ENCODE measurements around the gene RMRP. TPM values are rescaled to one million over a fixed set of nuclear protein-coding genes. Genes with fewer than 3 reads are reported as not detected.

The RMRP gene
- total RNA-seq, 2 donors from 2014 or later = 1,879 to 13,864 TPM

DNA sequence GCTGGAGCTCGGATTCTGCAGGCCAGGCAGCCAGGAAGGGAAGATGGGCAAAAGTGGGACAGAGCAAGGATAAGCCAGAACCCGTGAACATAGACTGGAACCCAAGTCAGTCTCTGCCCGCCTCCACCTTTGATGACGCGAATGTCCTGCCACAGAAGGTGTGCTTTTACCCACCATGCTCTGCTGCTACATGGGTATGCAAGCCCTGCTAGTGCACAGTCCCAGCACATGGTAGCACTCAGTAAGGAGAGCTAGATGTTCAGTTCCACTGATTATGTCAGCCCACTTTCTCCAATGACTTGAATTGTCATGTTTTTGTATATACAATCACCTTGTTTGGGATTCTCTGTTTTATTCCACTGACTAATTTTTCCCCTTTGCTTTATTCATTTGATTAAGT is 28.2 kb downstream of the RMRP start:
- Histone ChIP-seq H3K27me3 (replicated peaks; ENCODE audit: insufficient read depth) (no peaks in the 10 kb centered on the region), H3K36me3 (no peaks in the 10 kb centered on the region), H3K27ac (no peak overlapping the region), H3K9me3 (no peaks in the 10 kb centered on the region), H3K4me3 (no peak overlapping the region), H3K4me1 (replicated peaks) (no peaks in the 10 kb centered on the region)
- TF ChIP-seq POLR2A (IDR thresholded peaks at IDR 0.05) = no peak
- no peak for TF ChIP-seq POLR2AphosphoS5 (IDR thresholded peaks at IDR 0.05)
- TF ChIP-seq, protein P1, sequence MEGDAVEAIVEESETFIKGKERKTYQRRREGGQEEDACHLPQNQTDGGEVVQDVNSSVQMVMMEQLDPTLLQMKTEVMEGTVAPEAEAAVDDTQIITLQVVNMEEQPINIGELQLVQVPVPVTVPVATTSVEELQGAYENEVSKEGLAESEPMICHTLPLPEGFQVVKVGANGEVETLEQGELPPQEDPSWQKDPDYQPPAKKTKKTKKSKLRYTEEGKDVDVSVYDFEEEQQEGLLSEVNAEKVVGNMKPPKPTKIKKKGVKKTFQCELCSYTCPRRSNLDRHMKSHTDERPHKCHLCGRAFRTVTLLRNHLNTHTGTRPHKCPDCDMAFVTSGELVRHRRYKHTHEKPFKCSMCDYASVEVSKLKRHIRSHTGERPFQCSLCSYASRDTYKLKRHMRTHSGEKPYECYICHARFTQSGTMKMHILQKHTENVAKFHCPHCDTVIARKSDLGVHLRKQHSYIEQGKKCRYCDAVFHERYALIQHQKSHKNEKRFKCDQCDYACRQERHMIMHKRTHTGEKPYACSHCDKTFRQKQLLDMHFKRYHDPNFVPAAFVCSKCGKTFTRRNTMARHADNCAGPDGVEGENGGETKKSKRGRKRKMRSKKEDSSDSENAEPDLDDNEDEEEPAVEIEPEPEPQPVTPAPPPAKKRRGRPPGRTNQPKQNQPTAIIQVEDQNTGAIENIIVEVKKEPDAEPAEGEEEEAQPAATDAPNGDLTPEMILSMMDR (IDR thresholded peaks at IDR 0.05) = no peak
- WGBS = 89% methylated on average over 5 of the region's 5 CpGs
- intact Hi-C loops (cut with DNase I) = no loop called here
- no peak for DNase-seq (ENCODE audit: low spot score)

DNA sequence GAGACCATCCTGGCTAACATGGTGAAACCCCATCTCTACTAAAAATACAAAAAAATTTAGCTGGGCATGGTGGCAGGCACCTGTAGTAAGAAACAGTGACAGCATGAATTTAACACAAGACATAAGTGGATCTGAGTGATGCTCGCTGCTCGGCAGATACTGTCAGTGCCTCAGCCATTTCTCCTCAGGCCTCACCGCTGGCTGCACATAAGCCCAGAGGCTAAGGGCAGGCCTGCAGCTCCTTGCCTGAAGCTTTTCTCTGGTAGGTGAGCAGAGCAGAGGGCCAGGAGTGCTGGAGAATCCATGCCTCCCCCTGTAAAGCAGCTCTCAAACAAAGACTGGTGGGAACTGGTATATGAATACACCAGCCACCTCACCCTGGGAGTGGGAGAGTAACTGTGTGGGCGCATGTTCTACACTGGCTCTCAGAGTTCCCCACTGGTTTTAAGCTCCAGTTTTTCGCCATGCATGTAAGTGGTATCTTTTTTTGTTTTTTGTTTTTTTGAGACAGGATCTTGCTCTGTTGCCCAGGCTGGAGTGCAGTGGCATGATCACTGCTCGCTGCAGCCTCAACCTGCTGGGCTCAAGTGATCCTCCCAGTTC is 29.3 kb downstream of the RMRP start:
- H3K36me3 ChIP-seq = no peaks in the 10 kb centered on the region
- DNase-seq (ENCODE audit: low spot score) = no peak
- WGBS = 92% methylated on average over 6 of the region's 6 CpGs
- intact Hi-C loops (cut with DNase I) = no loop called here
- TF ChIP-seq POLR2AphosphoS5 (IDR thresholded peaks at IDR 0.05) = no peak
- H3K4me1 ChIP-seq (replicated peaks) = no peaks in the 10 kb centered on the region
- no peak overlapping the region for H3K4me3 ChIP-seq
- no peaks in the 10 kb centered on the region for H3K27me3 ChIP-seq (replicated peaks; ENCODE audit: insufficient read depth)
- H3K27ac ChIP-seq = no peak overlapping the region
- H3K9me3 ChIP-seq = no peaks in the 10 kb centered on the region

DNA sequence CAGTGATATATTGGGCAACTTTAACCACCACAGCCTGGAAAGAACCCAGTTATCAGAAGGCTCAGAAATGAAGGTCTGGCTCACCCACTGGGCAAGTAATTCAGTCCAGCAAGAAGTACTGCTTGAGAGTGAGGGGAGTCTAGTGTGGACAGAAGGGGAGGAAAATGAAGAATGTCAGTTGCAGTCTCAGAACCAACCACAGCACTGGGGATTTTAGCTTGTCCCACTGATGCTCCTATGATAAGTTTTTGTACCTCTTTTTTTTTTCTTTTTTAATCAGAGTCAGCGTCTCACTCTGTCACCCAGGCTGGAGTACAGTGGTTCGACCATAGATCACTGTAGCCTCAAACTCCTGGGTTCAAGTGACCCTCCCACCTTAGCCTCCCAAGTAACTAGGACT is 30.2 kb downstream of the RMRP start:
- no peaks in the 10 kb centered on the region for H3K36me3 ChIP-seq
- no peak overlapping the region for H3K4me3 ChIP-seq
- H3K27me3 ChIP-seq (replicated peaks; ENCODE audit: insufficient read depth) = no peaks in the 10 kb centered on the region
- no peak for DNase-seq (ENCODE audit: low spot score)
- no peaks in the 10 kb centered on the region for H3K4me1 ChIP-seq (replicated peaks)
- 88% methylated on average over 2 of the region's 2 CpGs for WGBS
- intact Hi-C loops (cut with DNase I) = no loop called here
- H3K27ac ChIP-seq = no peak overlapping the region
- no peaks in the 10 kb centered on the region for H3K9me3 ChIP-seq
- no peak for TF ChIP-seq POLR2AphosphoS5 (IDR thresholded peaks at IDR 0.05)

DNA sequence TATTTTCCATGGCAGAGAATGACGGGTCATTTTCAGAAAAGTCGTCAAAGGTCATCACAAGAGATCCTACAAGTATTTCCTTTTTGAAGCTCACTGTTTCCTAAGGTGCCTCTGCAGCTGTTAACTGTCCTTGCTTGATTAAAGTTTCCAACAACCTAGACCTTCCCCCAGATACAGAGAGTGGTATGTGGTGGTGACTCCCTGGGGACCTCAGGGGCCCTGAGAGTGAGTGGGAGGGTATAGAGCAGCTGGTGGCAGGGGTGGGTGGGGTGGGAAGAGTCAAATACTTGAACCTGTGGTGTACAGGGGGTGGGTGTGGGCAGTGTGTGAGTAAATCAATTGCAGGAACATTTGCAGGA is 38.0 kb downstream of the RMRP start:
- Histone ChIP-seq H3K27ac (no peak overlapping the region), H3K4me3 (no peak overlapping the region), H3K4me1 (replicated peaks) (no peaks in the 10 kb centered on the region), H3K36me3 (no peaks in the 10 kb centered on the region), H3K9me3 (no peaks in the 10 kb centered on the region), H3K27me3 (replicated peaks; ENCODE audit: insufficient read depth) (no peaks in the 10 kb centered on the region)
- no peak for TF ChIP-seq POLR2AphosphoS5 (IDR thresholded peaks at IDR 0.05)
- TF ChIP-seq, protein P1 (IDR thresholded peaks at IDR 0.05) = no peak
- TF ChIP-seq POLR2A (IDR thresholded peaks at IDR 0.05) = no peak
- intact Hi-C loops (cut with DNase I) = no loop called here
- no peak for DNase-seq (ENCODE audit: low spot score)
- WGBS = 70% methylated on average over 2 of the region's 2 CpGs

DNA sequence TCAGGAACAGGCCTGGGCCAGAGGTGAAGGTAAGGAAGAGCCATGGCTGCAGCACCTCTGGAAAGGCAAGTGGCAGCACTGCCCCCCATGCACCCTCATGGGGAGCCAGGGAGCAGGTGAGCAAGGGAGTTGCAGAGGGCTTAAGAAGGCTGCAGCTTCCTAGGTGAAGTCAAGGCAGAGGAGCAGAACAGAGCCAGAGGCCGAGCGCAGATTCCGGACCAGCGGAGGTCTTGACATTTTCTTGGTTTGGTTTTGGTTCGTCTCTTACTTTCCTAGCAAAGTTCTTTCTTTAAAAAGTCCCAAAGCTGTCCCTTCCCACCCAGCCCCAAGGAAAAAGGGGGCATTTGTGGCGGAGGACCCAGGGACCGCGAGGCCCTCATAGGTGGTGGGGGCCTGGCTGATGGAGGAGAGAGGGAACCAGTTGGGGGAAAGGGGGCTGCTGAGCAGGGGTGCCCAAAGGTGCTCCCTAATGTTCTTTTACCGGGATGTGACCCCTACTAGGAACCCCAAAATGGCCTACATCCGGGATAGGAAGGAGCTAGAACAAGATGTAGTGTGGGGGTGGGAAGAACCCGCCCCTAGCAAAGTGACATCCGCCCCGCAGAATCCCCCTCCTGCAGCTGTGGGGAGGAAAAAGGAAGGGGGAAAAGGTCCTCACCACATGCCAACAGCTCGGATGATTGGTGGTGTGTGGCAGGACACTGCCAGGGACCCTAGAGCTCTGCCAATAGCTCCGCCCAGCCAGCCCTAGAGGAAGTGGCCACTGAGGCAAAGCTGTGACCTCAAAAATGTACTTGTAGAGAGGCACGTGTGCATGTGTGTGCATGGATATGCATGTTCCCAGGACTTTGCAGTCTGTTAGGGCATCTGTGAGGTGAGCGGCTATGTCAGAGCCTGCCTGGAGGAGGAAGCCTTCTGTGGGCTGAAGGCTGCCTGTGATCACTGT is 38.7 kb downstream of the RMRP start:
- 84% methylated on average over 17 of the region's 17 CpGs for WGBS
- H3K27ac ChIP-seq = no peak overlapping the region
- intact Hi-C loops (cut with DNase I) = no loop called here
- no peak overlapping the region for H3K4me3 ChIP-seq
- no peak for TF ChIP-seq POLR2AphosphoS5 (IDR thresholded peaks at IDR 0.05)
- TF ChIP-seq POLR2A (IDR thresholded peaks at IDR 0.05) = no peak
- no peaks in the 10 kb centered on the region for H3K36me3 ChIP-seq
- H3K27me3 ChIP-seq (replicated peaks; ENCODE audit: insufficient read depth) = no peaks in the 10 kb centered on the region
- H3K4me1 ChIP-seq (replicated peaks) = no peaks in the 10 kb centered on the region
- no peaks in the 10 kb centered on the region for H3K9me3 ChIP-seq
- DNase-seq (ENCODE audit: low spot score) = no peak

DNA sequence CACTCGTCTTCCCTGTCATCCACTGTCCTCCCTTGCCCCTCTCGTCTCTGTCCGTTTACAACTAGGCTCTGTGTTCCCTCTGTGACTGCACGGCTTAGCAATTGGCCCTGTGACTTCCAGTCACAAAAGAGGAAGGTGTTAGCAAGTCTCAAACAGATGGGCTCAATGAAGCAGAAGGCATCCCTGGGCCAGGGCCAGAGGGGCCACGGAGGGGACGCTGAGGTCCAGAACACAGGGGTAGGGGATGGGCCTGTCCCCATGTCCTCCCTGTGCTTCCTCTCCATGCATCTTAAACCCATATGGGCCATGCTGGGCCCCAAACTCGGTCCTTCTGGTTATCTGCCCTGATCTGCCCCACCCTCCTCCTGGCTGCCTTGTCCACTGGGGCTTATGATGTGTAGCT is 39.5 kb downstream of the RMRP start, which contains the start of gene CD72:
TSS of gene CD72 (minus strand) at position 89 of the 403 bp plus-strand sequence. CDS start 110 bp downstream, outside the sequence.
- Histone ChIP-seq H3K9me3 (no peaks in the 10 kb centered on the region), H3K36me3 (no peaks in the 10 kb centered on the region), H3K27me3 (replicated peaks; ENCODE audit: insufficient read depth) (no peaks in the 10 kb centered on the region), H3K27ac (no peak within 1 kb of the TSS), H3K4me3 (peak within 1 kb of the TSS; percentile 28 to 31), H3K4me1 (replicated peaks) (no peaks in the 10 kb centered on the region)
- WGBS = 76% methylated on average over 7 of the region's 7 CpGs
- intact Hi-C loops (cut with DNase I) = no loop called here
- no peak for TF ChIP-seq POLR2A (IDR thresholded peaks at IDR 0.05)
- TF ChIP-seq POLR2AphosphoS5 (IDR thresholded peaks at IDR 0.05) = no peak
- TF ChIP-seq, protein P1 (IDR thresholded peaks at IDR 0.05) = no peak
- no peak for DNase-seq (ENCODE audit: low spot score)

All from prostate gland (tissue), 2 donors.